T-helper 1 cell (primary cell): ENCODE measurements around the gene USP43.
"Not testable (repeated sequence)": the region's sequence is repeated elsewhere in the genome, so short reads cannot be mapped to it uniquely, and the experiment has no call there.

Source experiments
- DNase-seq, 5 donors: peaks; one replicate each; pipeline ENCODE4 v3.0.0-alpha.2; 2012 to 2020
- total RNA-seq, 4 donors: gene quantifications; one replicate each; lab custom pipeline; 2026; lab: John Stamatoyannopoulos, UW

USP43 gene
- total RNA-seq, result 0 to 0.46 (median 0.14) reads per million in 4 donors

GRCh38 chr17:9644910-9645751 is at the start of gene USP43:
Gene USP43 (plus strand): TSS chr17:9645517. CDS start chr17:9645633, 116 bp downstream.
- DNase-seq, result no peak

- DNase-seq, result not testable (repeated sequence)
Observed at GRCh38 chr17:9597638-9598037, 47.7 kb upstream of the USP43 start.

- DNase-seq, result no peak
Observed at GRCh38 chr17:9598661-9599060, 46.7 kb upstream of the USP43 start.

GRCh38 chr17:9604583-9604982 is 40.7 kb upstream of the USP43 start:
- DNase-seq, result not testable (repeated sequence)

GRCh38 chr17:9606453-9606852 is 38.9 kb upstream of the USP43 start:
- no peak for DNase-seq

GRCh38 chr17:9607058-9607457 is 38.3 kb upstream of the USP43 start:
- DNase-seq, result not testable (repeated sequence)

GRCh38 chr17:9611557-9611956 is 33.8 kb upstream of the USP43 start:
- no peak for DNase-seq

GRCh38 chr17:9612006-9612405 is 33.3 kb upstream of the USP43 start:
- DNase-seq, result no peak

GRCh38 chr17:9615486-9615885 is 29.8 kb upstream of the USP43 start:
- DNase-seq, result no peak

- no peak for DNase-seq
Observed at GRCh38 chr17:9622961-9623360, 22.4 kb upstream of the USP43 start.

- DNase-seq, result no peak
Observed at GRCh38 chr17:9628509-9628908, 16.8 kb upstream of the USP43 start.

- no peak for DNase-seq
Observed at GRCh38 chr17:9632741-9633140, 12.6 kb upstream of the USP43 start.

GRCh38 chr17:9635340-9635739 is 10.0 kb upstream of the USP43 start:
- DNase-seq, result no peak

GRCh38 chr17:9636501-9636900 is 8.8 kb upstream of the USP43 start:
- no peak for DNase-seq

GRCh38 chr17:9640388-9640787 is 4.9 kb upstream of the USP43 start:
- DNase-seq, result not testable (repeated sequence)

GRCh38 chr17:9643611-9644010 is 1.7 kb upstream of the USP43 start:
- DNase-seq, result no peak

GRCh38 chr17:9645851-9646545 is 681 bp downstream of the USP43 start:
- DNase-seq, result no peak

GRCh38 chr17:9646546-9646885 is 1.2 kb downstream of the USP43 start:
- DNase-seq, result no peak

- DNase-seq, result no peak
Observed at GRCh38 chr17:9647014-9647413, 1.7 kb downstream of the USP43 start.

GRCh38 chr17:9648521-9649110 is 3.3 kb downstream of the USP43 start:
- DNase-seq, result no peak

- DNase-seq, result no peak
Observed at GRCh38 chr17:9658593-9659211, 13.4 kb downstream of the USP43 start.

- DNase-seq, result no peak
Observed at GRCh38 chr17:9661027-9661426, 15.7 kb downstream of the USP43 start.

GRCh38 chr17:9663511-9663910 is 18.2 kb downstream of the USP43 start:
- DNase-seq, result not testable (repeated sequence)
